Left ventricle myocardium inferior (tissue), 1 donor: ENCODE measurements around the gene NHLH1. TPM values are rescaled to one million over a fixed set of nuclear protein-coding genes. Genes with fewer than 3 reads are reported as not detected.

ENCODE experiments used
- DNase-seq: peaks from one replicate; pipeline ENCODE4 v3.0.0-alpha.2; 2020
- H3K27ac ChIP-seq: fragments of 200-600 bp; replicated peaks from 2 replicates; pipeline ENCODE4 v1.8.0; 2021
- H3K27me3 ChIP-seq: fragments of 200-600 bp; 2 replicates; pipeline ENCODE4 v1.8.0; 2021; ENCODE audit warnings: low read depth
- H3K36me3 ChIP-seq: fragments of 200-600 bp; 2 replicates; pipeline ENCODE4 v1.8.0; 2021
- H3K4me1 ChIP-seq: fragments of 200-600 bp; 2 replicates; pipeline ENCODE4 v1.8.0; 2021
- H3K4me3 ChIP-seq: fragments of 200-600 bp; 2 replicates; pipeline ENCODE4 v1.8.0; 2021; ENCODE audit warnings: mild to moderate bottlenecking, moderate library complexity
- H3K9me3 ChIP-seq: fragments of 200-600 bp; replicated peaks from 2 replicates; pipeline ENCODE4 v1.8.0; 2021
- intact Hi-C: fragments of 100-400 bp; cut with micrococcal nuclease; formaldehyde crosslinking; loops from one replicate; pipeline ENCODE4 v1.11.0; 2022
- total RNA-seq: library from RNA; stranded (reverse); fragmentation: NEBNext Ultra II Directional; extraction: Animal tissue kit (Norgen Biotek cat#: 25700); gene quantifications from one replicate; pipeline ENCODE4 v1.2.1, GENCODE V29; 2021
- TF ChIP-seq, protein P1 (sequence below): fragments of 200-600 bp; IDR thresholded peaks from 2 replicates; pipeline ENCODE4 v1.8.0; 2021; ENCODE audit warnings: antibody characterized with exemption, mild to moderate bottlenecking, borderline replicate concordance
- donor health status: DM: no; HTN: yes; CAD: no; lungs with severe emphysema.

The NHLH1 gene
- total RNA-seq, 1 donor from 2014 or later = not detected

- DNase-seq = no peak
- Histone ChIP-seq H3K4me3 (no peak overlapping the region), H3K36me3 (peaks cover 21% of the 10 kb centered on the region), H3K4me1 (no peaks in the 10 kb centered on the region), H3K27ac (no peak overlapping the region), H3K9me3 (no peaks in the 10 kb centered on the region), H3K27me3 (peaks cover 8% of the 10 kb centered on the region)
- TF ChIP-seq, protein P1, sequence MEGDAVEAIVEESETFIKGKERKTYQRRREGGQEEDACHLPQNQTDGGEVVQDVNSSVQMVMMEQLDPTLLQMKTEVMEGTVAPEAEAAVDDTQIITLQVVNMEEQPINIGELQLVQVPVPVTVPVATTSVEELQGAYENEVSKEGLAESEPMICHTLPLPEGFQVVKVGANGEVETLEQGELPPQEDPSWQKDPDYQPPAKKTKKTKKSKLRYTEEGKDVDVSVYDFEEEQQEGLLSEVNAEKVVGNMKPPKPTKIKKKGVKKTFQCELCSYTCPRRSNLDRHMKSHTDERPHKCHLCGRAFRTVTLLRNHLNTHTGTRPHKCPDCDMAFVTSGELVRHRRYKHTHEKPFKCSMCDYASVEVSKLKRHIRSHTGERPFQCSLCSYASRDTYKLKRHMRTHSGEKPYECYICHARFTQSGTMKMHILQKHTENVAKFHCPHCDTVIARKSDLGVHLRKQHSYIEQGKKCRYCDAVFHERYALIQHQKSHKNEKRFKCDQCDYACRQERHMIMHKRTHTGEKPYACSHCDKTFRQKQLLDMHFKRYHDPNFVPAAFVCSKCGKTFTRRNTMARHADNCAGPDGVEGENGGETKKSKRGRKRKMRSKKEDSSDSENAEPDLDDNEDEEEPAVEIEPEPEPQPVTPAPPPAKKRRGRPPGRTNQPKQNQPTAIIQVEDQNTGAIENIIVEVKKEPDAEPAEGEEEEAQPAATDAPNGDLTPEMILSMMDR = no peak
- intact Hi-C loops = no loop called here
Observed at GRCh38 chr1:160362168-160362957, 4.5 kb upstream of the NHLH1 start.

GRCh38 chr1:160363010-160363409, 3.9 kb upstream of the NHLH1 start:
- Histone ChIP-seq H3K9me3 (no peaks in the 10 kb centered on the region), H3K4me1 (no peaks in the 10 kb centered on the region), H3K36me3 (peaks cover 14% of the 10 kb centered on the region), H3K27ac (no peak overlapping the region), H3K27me3 (peaks cover 14% of the 10 kb centered on the region), H3K4me3 (no peak overlapping the region)
- TF ChIP-seq, protein P1 = no peak
- intact Hi-C loops = no loop called here
- DNase-seq = no peak

DNA sequence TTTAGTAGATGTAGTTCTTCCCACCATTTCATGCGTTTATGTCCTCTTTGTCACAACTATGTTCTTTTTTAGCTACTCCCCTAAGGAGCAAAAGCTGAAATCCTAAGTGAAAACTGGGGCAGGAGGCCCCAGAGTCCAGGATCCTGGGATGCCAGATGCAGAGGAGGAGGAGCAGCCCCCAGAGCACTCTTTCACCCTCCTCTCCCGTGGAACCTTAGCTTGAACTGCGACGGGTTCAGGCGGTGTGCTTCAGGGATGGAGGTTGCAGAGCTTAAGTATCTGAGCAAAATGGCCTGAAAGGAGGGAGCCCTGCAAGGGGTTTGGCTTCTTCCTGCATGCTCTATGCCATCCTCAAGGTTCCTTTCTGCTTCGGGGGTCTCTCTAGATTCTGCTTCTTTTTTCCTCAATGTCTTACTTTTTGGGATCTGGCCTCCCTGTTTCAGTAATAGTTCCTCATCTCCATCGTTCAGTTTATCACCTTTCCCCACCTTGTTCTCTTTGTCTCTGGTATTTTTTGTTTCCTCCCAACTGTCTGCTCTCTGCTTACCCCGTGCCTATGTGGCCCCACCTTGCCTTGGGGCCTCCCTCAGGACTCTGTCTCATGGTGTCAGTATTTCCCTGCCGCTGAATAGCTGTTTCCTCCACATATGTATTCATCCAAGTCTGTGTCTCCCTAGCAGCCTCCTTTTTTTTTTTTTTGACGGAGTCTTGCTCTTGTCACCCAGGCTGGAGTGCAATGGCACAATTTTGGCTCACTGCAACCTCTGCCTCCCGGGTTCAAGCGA, 2.7 kb upstream of the NHLH1 start:
- intact Hi-C loops = no loop called here
- Histone ChIP-seq H3K36me3 (peaks cover 5% of the 10 kb centered on the region), H3K27me3 (peaks cover 24% of the 10 kb centered on the region), H3K4me3 (no peak overlapping the region), H3K27ac (no peak overlapping the region), H3K9me3 (no peaks in the 10 kb centered on the region), H3K4me1 (no peaks in the 10 kb centered on the region)
- TF ChIP-seq, protein P1 = no peak
- no peak for DNase-seq

DNA sequence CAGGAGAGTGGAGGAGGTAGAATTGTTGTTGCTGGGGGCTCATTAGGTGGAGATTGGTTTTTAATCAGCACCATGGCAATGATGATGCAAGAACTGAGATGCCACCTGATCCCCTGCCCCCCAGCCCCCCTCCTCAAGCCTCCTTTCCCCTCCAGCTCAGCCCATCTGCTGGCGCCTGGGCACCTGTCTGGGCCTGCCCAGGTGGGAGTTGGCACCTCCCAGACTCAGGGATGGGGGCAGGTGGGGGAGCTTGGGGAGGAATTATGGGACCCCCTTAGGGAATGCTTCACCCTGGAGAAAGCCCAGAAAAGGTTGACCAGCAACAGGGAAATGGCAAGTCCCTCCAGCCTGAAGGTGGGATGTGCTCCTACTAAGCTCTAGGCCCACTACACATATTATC, 1.5 kb upstream of the NHLH1 start:
- peaks cover 34% of the 10 kb centered on the region for H3K27me3 ChIP-seq
- H3K9me3 ChIP-seq = no peaks in the 10 kb centered on the region
- no peaks in the 10 kb centered on the region for H3K36me3 ChIP-seq
- no peaks in the 10 kb centered on the region for H3K4me1 ChIP-seq
- intact Hi-C loops = no loop called here
- no peak overlapping the region for H3K27ac ChIP-seq
- no peak overlapping the region for H3K4me3 ChIP-seq
- TF ChIP-seq, protein P1 = no peak
- no peak for DNase-seq

- Histone ChIP-seq H3K36me3 (no peaks in the 10 kb centered on the region), H3K4me1 (no peaks in the 10 kb centered on the region), H3K9me3 (no peaks in the 10 kb centered on the region), H3K27ac (no peak overlapping the region), H3K27me3 (peaks cover 56% of the 10 kb centered on the region), H3K4me3 (no peak overlapping the region)
- no peak for DNase-seq
- intact Hi-C loops = no loop called here
- TF ChIP-seq, protein P1 = no peak
Observed at GRCh38 chr1:160367516-160367900, 637 bp downstream of the NHLH1 start.
